ENCODE measurements around the gene BNIP2.

- TF ChIP-seq CTCF (IDR thresholded peaks at IDR 0.05) (no peak), POLR2A (IDR thresholded peaks at IDR 0.05) (no peak)
Measured at GRCh38 chr15:59676565-59676964, 12.6 kb downstream of the BNIP2 start.

Measured in uterus (tissue), 2 donors.